GM13977 (cell line): Measurements from ENCODE around the gene BSND.

Experiments
- DNase-seq: peaks from one replicate; pipeline ENCODE4 v3.0.0; 2012; ENCODE audit warnings: low spot score
- in situ Hi-C: fragments of 300-500 bp; cut with MboI; formaldehyde crosslinking; loops from one replicate; pipeline ENCODE4 v1.12.0; 2022; ENCODE audit warnings: low sequenced_read_pairs, low pct_unique_long_range_greater_than_20kb, mixed read lengths, inconsistent platforms; ENCODE audit not compliant: unreplicated experiment
- TF ChIP-seq, protein P1 (sequence below): IDR thresholded peaks from 2 replicates; pipeline ENCODE4 v1.5.1; 2012; ENCODE audit warnings: mild to moderate bottlenecking, control low read depth; ENCODE audit not compliant: insufficient read depth; ENCODE audit errors: extremely low read depth, missing control alignments

The BSND gene

DNA sequence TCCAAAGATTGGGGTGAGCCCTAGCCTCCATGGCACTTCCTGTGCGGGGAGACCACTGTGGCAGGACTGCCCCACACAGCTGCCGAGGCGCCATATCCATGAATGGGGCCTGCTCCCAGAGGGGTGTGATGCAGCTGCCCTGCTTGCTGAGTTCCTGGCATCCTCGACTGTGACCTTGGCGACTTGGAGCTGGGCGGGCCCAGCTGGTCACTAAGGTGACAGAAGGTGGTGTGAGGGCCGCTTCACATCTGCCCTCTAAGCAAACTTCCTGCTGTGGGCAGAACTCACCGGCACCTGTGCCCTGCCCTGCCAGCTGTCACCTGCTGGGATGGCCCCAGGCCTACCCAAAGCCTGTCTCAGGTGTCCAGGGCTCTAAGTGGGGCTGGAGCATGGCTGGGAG is 9.3 kb upstream of the BSND start:
- no peak for DNase-seq
- TF ChIP-seq, protein P1, sequence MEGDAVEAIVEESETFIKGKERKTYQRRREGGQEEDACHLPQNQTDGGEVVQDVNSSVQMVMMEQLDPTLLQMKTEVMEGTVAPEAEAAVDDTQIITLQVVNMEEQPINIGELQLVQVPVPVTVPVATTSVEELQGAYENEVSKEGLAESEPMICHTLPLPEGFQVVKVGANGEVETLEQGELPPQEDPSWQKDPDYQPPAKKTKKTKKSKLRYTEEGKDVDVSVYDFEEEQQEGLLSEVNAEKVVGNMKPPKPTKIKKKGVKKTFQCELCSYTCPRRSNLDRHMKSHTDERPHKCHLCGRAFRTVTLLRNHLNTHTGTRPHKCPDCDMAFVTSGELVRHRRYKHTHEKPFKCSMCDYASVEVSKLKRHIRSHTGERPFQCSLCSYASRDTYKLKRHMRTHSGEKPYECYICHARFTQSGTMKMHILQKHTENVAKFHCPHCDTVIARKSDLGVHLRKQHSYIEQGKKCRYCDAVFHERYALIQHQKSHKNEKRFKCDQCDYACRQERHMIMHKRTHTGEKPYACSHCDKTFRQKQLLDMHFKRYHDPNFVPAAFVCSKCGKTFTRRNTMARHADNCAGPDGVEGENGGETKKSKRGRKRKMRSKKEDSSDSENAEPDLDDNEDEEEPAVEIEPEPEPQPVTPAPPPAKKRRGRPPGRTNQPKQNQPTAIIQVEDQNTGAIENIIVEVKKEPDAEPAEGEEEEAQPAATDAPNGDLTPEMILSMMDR, result no peak
- in situ Hi-C loops, result no loop called here

DNA sequence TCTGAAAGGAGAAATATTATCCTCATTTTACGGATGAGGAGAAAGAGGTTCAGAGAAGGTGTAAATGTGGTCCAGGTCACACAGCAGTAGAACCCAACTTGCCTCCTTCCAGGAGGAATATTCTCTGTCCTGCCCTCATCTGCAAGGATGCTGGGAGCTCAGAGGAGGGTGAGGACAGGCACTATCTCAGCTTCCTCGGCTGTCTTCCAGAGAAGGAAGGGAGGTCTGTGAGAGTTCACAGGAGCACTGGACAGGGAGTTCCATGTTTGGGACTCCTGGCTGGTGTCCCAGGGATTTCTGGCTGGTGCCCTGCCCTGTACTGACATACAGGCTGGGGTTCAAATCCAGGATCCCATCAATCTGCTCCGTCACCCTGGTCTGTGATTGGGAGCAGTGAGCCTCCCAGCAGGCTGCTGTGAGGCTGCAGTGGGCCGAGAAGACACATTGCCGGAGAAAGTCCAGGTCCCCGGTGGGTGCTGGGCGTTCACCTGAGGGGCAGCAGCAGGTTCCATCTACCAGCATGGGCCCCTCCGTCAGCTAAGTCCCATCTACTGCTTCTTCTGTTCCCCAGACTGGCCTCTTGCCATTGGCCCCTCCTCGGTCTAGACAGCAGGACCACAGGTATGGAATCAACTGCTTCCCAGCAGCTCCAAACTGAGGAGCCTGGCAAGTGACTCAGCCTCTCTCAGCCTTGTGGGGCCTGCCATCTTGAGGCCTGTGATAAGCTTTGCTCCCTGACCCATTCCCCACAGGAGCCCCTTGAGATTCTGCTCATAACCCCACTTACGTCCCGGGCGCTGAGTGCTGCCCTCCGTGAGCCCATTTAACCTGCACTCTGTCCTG is 8.5 kb upstream of the BSND start:
- TF ChIP-seq, protein P1, result no peak
- DNase-seq, result no peak
- in situ Hi-C loops, result no loop called here

DNA sequence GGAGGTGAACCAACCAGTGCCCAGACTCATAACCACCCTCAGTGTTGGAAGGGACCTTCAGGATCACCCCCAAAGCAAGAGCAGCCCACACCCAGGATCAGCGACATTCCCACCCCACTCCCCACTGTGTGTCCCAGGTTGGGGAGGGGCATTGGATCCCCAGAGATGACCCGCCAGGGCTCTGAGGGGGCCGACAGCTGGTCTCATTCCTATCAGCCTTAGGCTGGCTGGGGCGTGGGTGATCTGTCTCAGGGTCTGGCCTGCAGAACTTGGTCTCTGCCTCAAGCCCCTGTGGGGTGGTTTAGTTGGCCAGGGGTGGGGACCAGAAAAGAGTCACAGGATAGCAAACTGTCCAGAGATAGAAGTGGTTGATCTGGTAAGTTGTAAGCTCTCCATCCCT is 7.8 kb upstream of the BSND start:
- TF ChIP-seq, protein P1, result no peak
- DNase-seq, result no peak
- in situ Hi-C loops, result no loop called here

DNA sequence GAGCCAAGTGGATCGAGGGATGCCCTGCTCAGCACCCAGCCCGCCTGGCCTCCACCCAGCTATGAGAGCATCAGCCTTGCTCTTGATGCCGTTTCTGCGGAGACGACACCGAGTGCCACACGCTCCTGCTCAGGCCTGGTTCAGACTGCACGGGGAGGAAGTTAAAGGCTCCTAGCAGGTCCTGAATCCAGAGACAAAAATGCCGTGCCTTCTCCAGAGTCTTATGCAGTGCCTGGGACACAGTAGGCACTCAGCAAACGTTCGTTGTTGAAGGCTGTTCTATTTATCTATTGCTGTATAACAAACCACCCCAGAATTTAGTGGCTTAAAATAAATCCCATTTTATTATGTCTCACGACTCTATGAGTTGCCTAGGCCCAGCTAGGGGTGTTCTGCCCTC is 6.8 kb upstream of the BSND start:
- no peak for DNase-seq
- in situ Hi-C loops, result no loop called here
- TF ChIP-seq, protein P1, result no peak

DNA sequence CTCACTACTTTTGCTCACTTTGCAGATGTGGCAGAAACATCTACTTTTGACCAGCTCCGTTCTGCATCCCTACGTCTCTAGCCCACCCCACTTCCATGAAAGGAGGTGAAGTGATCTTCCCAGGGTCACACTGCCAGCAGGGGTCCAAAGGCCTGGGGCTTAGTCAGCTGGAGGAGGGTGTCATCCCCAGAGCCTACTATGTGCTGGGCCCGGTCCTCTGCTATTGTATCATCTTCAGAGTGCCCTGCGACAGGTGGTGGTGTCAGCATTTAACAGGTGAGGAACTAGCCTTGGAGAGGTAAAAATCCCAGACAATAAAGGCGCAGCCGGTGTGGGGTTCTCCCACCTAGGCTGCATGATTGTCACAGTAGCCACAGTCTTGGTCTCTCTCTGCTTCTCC is 5.6 kb upstream of the BSND start:
- no peak for DNase-seq
- in situ Hi-C loops, result no loop called here
- TF ChIP-seq, protein P1, result no peak

DNA sequence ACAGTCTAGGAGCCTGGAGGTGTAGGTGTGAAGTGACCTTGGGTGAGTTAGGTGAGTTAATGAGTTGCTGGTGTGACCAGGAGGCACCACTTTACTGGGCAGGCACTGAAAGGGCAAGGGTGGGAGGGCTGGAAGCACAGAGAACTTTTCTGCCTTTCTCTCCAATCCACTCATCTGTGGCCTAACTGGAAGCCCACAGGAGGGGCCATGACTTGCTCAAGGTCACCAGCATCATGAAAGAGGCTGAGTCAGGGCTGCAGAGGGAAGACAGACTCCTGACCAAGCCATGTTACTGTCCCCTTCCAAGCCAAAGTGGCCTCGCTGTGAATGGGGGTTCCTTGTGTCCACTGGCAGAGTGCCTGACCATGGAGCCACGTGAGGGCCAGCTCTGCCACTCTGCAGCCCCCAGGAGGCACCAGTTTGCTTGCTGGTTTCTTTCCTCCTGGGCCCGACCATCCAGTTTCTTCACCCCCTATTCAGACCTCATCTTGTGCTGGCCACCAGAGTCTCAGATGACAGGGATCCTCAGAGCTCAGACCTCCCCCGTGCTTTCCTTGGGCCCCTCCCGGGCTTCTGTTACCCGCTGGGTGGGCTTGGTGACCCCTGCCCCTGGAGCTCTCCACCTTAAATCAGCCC is 4.3 kb upstream of the BSND start:
- TF ChIP-seq, protein P1, result no peak
- in situ Hi-C loops, result no loop called here
- DNase-seq, result no peak
